Hematopoietic multipotent progenitor cell treated with erythropoietin and hydrocortisone succinate and interleukin-3 and kit ligand, for 4 days (in vitro differentiated cells): ENCODE measurements around the gene APOC3.
"Not testable (repeated sequence)": the region's sequence is repeated elsewhere in the genome, so short reads cannot be mapped to it uniquely, and the experiment has no call there.

Experiments used
- DNase-seq: peaks from one replicate; pipeline ENCODE4 v3.0.0-alpha.2; 2015

APOC3 gene

DNA sequence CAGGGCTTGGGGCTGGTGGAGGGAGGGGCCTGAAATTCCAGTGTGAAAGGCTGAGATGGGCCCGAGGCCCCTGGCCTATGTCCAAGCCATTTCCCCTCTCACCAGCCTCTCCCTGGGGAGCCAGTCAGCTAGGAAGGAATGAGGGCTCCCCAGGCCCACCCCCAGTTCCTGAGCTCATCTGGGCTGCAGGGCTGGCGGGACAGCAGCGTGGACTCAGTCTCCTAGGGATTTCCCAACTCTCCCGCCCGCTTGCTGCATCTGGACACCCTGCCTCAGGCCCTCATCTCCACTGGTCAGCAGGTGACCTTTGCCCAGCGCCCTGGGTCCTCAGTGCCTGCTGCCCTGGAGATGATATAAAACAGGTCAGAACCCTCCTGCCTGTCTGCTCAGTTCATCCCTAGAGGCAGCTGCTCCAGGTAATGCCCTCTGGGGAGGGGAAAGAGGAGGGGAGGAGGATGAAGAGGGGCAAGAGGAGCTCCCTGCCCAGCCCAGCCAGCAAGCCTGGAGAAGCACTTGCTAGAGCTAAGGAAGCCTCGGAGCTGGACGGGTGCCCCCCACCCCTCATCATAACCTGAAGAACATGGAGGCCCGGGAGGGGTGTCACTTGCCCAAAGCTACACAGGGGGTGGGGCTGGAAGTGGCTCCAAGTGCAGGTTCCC, at the start of gene APOC3:
APOC3 (plus strand) TSS at position 383 of the 659 bp plus-strand sequence. CDS start 676 bp downstream, outside the sequence.
- no peak for DNase-seq

DNA sequence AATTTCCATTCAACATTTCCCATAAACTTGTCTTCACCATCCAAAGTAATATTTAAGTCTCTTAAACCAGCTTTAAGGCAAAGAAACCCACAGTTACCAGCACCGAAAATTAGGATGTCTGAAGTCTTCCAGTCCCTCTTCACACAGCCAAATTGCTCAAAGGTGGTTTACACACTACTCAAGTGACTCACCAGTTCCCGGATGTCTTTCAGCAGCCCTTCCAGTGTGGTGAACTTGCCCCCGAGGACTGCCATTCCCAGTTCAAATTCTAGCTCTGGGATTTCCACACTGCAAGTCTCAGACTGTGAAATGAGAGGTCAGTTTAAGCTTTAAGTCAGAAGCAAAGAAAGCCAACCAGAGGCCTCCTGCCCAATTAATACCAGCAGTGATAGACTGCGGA, 47.0 kb upstream of the APOC3 start:
- DNase-seq, result no peak

- DNase-seq, result no peak
Observed at GRCh38 chr11:116786326-116786725, 43.4 kb upstream of the APOC3 start.

GRCh38 chr11:116786966-116787365, 42.7 kb upstream of the APOC3 start:
- no peak for DNase-seq

DNA sequence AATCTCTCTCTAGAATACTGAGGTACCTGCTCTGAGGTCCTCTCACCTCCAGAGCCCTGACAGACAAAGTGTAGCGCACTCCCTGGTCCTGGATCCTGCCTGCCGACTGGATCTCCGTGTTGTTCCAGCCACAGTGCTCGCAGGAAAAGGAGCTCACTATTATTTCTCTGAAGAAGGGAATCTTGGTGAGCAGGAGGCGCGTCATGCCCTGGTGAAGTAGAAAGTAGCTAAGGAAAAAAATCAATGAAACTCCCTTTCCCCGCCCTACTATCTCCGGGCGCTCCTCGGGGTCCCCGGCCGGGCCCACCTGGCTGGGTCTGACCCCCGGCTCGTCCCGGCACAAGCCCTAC, 42.3 kb upstream of the APOC3 start:
- no peak for DNase-seq

- DNase-seq, result peak; percentile 91
Observed at GRCh38 chr11:116787786-116788486, 41.8 kb upstream of the APOC3 start, which contains the start of gene ZPR1. TSS of gene ZPR1 (minus strand) at chr11:116788023. CDS start at chr11:116787990, 33 bp downstream.

GRCh38 chr11:116788534-116788933, 41.2 kb upstream of the APOC3 start:
- no peak for DNase-seq

DNA sequence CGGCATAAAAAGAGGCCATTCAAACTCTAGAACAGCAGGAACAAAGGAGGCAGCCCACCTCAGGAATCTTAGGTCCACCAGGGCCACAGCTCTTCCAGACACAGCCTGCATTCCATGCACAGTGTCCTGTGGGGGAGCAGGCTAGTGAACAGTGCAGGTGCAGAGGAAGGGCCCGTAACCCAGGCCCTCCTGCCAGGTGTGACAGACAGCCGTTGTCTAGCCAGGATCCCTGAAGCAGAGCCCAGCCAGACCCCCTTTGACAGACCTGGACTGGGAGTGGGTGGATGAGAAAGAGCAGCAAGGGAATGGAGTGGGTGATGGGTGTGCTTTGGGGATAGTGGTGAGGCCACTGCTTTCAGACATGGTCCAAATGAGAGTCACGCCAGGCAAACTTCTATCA, 40.7 kb upstream of the APOC3 start:
- no peak for DNase-seq

GRCh38 chr11:116790167-116791001, 39.3 kb upstream of the APOC3 start:
- no peak for DNase-seq

DNA sequence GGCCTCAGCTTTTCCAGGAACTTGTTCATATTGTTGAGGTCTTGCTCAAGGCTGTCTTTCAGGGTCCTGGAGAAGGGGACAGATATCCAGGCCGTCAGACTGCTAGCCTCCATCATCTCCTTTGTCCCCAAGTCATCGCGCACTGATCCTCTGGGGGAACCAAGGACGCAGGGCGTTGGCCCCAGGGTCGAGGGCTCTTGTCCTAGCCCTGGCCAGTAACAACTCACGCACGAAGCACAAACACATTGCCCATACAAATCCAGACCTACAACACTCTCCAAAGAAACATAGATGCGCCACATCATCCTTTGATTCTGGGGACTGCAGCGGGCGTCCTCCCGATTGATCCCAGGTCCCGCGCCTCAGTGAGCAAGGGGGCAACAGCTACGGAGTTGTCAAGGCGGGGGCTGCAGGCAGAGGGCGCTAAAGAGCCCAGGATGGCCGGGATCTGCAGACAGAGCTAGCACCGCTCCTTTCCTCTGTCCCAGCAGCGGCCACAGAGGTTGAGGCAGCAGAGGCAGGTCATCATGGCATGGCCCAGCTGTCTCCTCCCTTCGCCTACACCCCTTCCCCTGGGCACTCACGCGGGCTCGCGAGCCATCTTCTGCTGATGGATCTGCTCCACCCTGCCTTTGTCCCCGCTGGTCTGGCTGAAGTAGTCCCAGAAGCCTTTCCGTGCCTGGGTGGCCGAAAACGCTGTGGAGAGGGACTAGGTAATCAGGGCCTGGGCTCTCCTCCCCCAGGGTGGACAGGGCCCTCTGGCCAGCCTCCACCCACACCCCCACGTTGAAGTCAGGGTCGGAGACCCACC, 38.5 kb upstream of the APOC3 start:
- DNase-seq, result peak; percentile 86

GRCh38 chr11:116791813-116792143, 37.9 kb upstream of the APOC3 start, which contains the start of gene APOA5:
TSS of gene APOA5 (minus strand) at chr11:116791879. CDS start at chr11:116791860, 19 bp downstream.
- DNase-seq, result no peak

DNA sequence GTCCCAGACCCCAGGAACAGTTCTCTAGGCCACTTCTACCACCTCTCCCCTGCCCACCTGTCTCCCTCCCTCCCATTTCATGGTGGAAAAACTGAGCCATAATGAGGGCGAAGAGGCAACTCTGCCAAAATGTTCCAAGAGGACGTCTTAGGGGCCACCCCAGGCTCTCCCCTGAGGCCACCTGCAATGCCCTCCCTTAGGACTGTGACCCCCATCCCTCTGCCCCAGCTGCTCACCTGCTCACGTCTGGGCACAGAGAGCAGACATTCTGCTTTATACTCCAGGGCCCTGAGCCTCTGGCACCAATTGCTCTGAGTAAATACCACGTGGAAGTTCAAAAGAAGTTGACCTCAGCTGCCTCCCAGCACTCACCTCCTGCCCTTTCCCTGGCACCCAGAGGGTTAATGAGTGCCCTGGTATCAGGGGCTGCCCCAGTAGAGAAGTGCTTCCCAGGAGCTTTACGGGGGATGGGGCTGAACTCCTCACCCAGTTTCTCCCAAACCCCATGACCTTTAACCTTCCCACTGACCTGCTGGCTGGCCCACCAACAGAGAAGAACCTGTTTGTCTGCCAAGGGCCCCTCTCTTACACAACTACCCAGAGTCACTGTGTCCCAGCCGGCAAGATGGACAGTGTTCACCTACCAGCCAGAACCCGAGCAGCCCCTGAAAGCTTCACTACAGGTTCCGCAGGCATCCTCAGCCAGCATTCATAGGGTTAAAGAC, 37.4 kb upstream of the APOC3 start:
- DNase-seq, result no peak

GRCh38 chr11:116792869-116793771, 36.6 kb upstream of the APOC3 start:
- no peak for DNase-seq

DNA sequence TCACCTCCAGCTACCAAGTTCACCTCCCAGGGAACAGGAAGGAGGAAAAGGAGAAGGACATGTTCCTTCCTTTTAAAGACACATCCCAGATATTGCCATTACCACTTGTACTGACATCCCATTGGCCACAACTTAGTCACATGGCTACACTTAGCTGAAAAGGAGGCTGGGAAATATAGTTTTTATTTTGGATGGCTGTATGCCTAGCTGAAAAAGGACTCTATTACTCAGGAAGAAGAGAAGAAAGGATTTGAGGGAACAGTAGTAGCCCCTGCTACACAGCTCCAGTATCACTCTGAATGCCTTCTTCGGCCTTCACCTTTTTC, 36.0 kb upstream of the APOC3 start:
- DNase-seq, result peak; percentile 50

- DNase-seq, result no peak
Observed at GRCh38 chr11:116794851-116795250, 34.9 kb upstream of the APOC3 start.

DNA sequence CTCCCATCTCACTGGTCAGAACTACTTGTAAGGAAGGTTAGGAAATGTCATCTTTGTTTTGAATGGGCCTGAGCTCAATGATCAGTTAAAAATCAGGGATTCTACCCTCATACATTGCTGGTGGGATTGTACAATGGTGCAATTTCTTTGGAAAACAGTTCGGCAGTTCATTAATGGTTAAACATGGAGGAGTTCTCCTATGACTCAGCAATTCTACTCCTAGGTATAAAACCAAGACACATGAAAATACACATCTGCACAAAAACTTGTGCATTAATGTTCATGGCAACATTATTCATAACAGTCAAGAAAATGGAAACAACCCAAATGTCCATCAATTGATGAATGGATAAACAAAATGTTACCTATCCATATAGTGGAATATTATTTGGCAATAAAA, 33.2 kb upstream of the APOC3 start:
- DNase-seq, result no peak

DNA sequence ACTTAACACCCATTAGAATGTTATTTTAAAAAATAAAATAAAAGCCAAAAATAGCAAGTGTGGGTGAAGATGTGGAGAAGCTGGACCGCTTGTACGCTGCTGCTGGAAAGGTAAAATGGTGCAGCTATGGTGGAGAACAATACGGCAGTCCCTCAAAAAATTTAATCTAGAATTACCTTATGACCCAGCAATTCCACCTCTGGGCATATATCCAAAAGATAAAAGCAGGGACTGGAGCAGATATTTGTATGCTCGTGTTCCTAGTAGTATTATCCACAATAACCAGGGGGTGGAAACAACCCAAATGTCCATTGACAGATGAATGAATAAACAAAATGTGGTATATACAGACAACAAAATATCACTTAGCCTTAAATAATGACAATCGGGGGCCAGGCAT, 31.9 kb upstream of the APOC3 start:
- DNase-seq, result no peak

- no peak for DNase-seq
Observed at GRCh38 chr11:116798368-116798767, 31.3 kb upstream of the APOC3 start.

DNA sequence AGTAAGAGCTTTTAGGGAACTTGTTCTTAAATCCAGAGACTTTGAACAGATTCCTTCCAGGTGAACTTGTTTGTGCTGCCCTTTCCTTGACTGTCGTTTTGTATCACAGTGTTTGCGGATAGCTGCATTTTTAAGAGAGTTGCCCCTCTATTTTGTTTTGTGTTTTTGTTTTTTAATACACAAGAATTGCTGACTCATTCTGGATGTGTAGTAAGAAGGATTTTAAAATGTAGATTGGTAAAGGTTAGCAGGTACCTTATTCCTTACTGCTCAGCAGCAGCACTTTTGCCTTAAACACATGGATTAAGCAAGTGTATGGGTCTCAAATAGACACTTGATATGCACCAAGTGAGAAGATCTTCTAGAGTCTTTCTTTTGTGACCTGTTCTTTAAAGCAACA, 29.1 kb upstream of the APOC3 start:
- no peak for DNase-seq

DNA sequence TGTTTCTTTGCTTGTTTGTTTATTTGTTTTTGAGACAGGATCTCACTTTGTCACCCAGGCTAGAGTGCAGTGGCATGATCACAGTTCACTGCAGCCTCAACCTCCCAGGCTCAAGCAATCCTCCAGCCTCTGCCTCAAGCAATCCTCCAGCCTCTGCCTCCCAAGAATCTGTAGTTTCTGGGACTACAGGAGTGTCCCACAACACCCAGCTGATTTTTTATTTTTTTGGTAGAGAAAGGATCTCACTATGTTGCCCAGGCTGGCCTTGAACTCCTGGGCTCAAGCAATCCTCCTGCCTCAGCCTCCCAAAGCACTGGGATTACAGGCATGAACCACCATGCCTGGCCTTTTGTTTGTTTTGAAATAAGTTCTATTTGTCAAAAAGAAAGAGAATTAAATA, 28.0 kb upstream of the APOC3 start:
- not testable (repeated sequence) for DNase-seq

DNA sequence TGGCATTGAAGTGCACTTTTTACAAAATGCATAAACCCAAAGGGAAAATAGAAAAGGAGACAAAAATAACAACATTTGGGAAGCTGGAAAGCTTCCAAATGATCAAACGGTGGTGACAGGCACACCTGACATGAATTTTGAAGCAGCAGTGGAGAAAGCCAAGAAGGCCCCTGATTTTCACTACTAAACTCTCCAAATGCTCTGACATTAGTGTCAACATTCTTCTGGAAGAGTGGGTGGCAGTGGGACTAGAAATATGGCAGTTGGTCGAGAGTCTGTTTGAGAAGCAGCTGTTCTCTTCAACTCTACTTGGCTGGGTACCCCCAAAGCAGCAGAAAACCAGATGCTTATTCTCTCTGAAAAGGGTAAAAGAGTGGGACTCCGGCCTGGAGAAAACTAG, 25.7 kb upstream of the APOC3 start:
- no peak for DNase-seq
